Adrenal gland (tissue), 12 donors: ENCODE data around the gene TMEM130. TPM values are rescaled to one million over a fixed set of nuclear protein-coding genes. Genes with fewer than 3 reads are reported as not detected.

Experiments used
- DNase-seq, 7 donors: peaks; one replicate each; pipeline ENCODE4 v3.0.0-alpha.2; 2019 to 2020
- H3K27ac ChIP-seq, 5 donors: fragments of 200-600 bp; sonication (generic) in 4 of 5; 1 replicate in 3 of 5; 2 replicates in 2 of 5; pipeline versions ENCODE4 v1.5.1 to v1.8.0; 2016 to 2020; ENCODE audit warnings: mild to moderate bottlenecking in 1 of 5
- H3K27me3 ChIP-seq: fragments of 200-600 bp; 2 replicates; pipeline ENCODE4 v1.8.0; 2021
- H3K36me3 ChIP-seq, 2 donors: fragments of 200-600 bp; replicated peaks in 1 of 2; 1 replicate in 1 of 2; 2 replicates in 1 of 2; pipeline versions ENCODE4 v1.5.1 to v1.8.0; 2018 to 2022
- H3K4me1 ChIP-seq, 2 donors: fragments of 200-600 bp; replicated peaks in 1 of 2; 1 replicate in 1 of 2; 2 replicates in 1 of 2; pipeline versions ENCODE4 v1.5.1 to v1.8.0; 2018 to 2021
- H3K4me3 ChIP-seq, 4 donors: fragments of 200-600 bp; sonication (generic) in 3 of 4; one replicate each; pipeline ENCODE4 v1.5.1; 2016 to 2018
- H3K9me3 ChIP-seq, 3 donors: fragments of 200-600 bp; sonication (generic) in 1 of 3; replicated peaks in 1 of 3; 1 replicate in 2 of 3; 2 replicates in 1 of 3; pipeline versions ENCODE4 v1.5.1 to v1.8.0; 2016 to 2021
- CTCF ChIP-seq, 6 experiments: fragments of 450-650 bp in 4 of 6; fragments of 200-600 bp in 2 of 6; sonication (generic) in 1 of 6; IDR thresholded peaks; 1 replicate in 5 of 6; 2 replicates in 1 of 6; pipeline versions ENCODE4 v1.5.1 to v1.8.0; 2016 to 2021; ENCODE audit warnings: antibody characterized with exemption in 6 of 6, mild to moderate bottlenecking in 2 of 6, moderate library complexity in 1 of 6
- POLR2A ChIP-seq, 2 donors: fragments of 450-650 bp; IDR thresholded peaks; one replicate each; pipeline ENCODE4 v1.6.1; 2017; ENCODE audit warnings: antibody characterized with exemption in 2 of 2, mild to moderate bottlenecking in 2 of 2, moderate library complexity in 1 of 2
- WGBS, 4 donors: extraction: QIAGEN DNeasy Blood & Tissue Kit in 2 of 4; methylation state at CpG; one replicate each; pipeline versions ENCODE4 v1.1.5 to v1.1.7; 2013 to 2017; 5-methylcytosine and 5-hydroxymethylcytosine counted together
- intact Hi-C, 2 donors: fragments of 100-400 bp; cut with DNase I; formaldehyde crosslinking; loops; one replicate each; pipeline versions ENCODE4 v1.14.1 to v1.15.0; 2022 to 2023
- polyA plus RNA-seq, 3 donors: library from polyadenylated mRNA; stranded (reverse); fragments of 200-250 nt in 2 of 3; fragments of 350-450 nt in 1 of 3; fragmentation: Illumina TruSeq in 1 of 3; extraction: RNeasy Lipid Tissue Mini Kit (QIAGEN cat#74804) in 1 of 3; gene quantifications; one replicate each; pipeline ENCODE4 v1.2.3, GENCODE V29; 2013 to 2014
- total RNA-seq, 9 donors: library from RNA; depleted of rRNA in 4 of 9; stranded (reverse); fragments of >200 nt in 4 of 9; fragments of 120-200 nt in 1 of 9; fragmentation: NEBNext Ultra II Directional in 1 of 9; extraction: Animal tissue kit (Norgen Biotek cat#: 25700) in 1 of 9; gene quantifications; one replicate each; pipeline versions ENCODE4 v1.1.0 to v1.2.4, GENCODE V29; 2013 to 2023
- donor health status: healthy with polysubstance abuse.
- donor health status: Bipolar disorder and iron deficiency.
- donor health status: DM: yes; HTN: yes; CAD: no.
- donor health status: DM: no; HTN: no; CAD: no.
- donor health status: DM: no; HTN: no; CAD: no.
- donor health status: DM: yes; HTN: yes; CAD: no.

Gene TMEM130
- total and polyA plus RNA-seq, 12 donors, result 0.65 to 38.5 (median 12.2) TPM; not detected in 2

GRCh38 chr7:98811299-98811698 lies 58.5 kb downstream of the TMEM130 start:
- H3K27me3 ChIP-seq, result no peaks in the 10 kb centered on the region
- DNase-seq, result no peak
- no peaks in the 10 kb centered on the region for H3K9me3 ChIP-seq
- TF ChIP-seq POLR2A (IDR thresholded peaks at IDR 0.05) (no peak), CTCF (IDR thresholded peaks at IDR 0.05) (no peak)
- 75 to 100% (median 92%) methylated on average over 1 of the region's 1 CpG for whole genome bisulfite sequencing, 4 donors
- H3K4me1 ChIP-seq, result no peaks in the 10 kb centered on the region
- no peak overlapping the region for H3K4me3 ChIP-seq
- intact Hi-C loops, result no loop called here
- H3K27ac ChIP-seq, result no peak overlapping the region
- no peaks in the 10 kb centered on the region for H3K36me3 ChIP-seq

GRCh38 chr7:98810153-98810802 lies 59.5 kb downstream of the TMEM130 start:
- Histone ChIP-seq H3K4me3 (no peak overlapping the region), H3K27ac (no peak overlapping the region), H3K9me3 (no peaks in the 10 kb centered on the region), H3K4me1 (no peaks in the 10 kb centered on the region), H3K27me3 (no peaks in the 10 kb centered on the region), H3K36me3 (no peaks in the 10 kb centered on the region)
- TF ChIP-seq CTCF (IDR thresholded peaks at IDR 0.05) (no peak), POLR2A (IDR thresholded peaks at IDR 0.05) (no peak)
- DNase-seq, result peak in 1 of 7 donors; percentile 18
- intact Hi-C loops, result no loop called here
- WGBS, 4 donors, result 68 to 73% (median 71%) methylated on average over 4 to 9 of the region's 9 CpGs

GRCh38 chr7:98808751-98809460 lies 60.9 kb downstream of the TMEM130 start:
- Histone ChIP-seq H3K27me3 (no peaks in the 10 kb centered on the region), H3K36me3 (no peaks in the 10 kb centered on the region), H3K4me3 (no peak overlapping the region), H3K9me3 (no peaks in the 10 kb centered on the region), H3K4me1 (no peaks in the 10 kb centered on the region), H3K27ac (no peak overlapping the region)
- intact Hi-C loops, result no loop called here
- no peak for DNase-seq
- TF ChIP-seq CTCF (IDR thresholded peaks at IDR 0.05), result no peak
- 61 to 86% (median 82%) methylated on average over 6 to 7 of the region's 7 CpGs for WGBS, 4 donors

- DNase-seq, result no peak
- H3K4me3 ChIP-seq, result no peak overlapping the region
- H3K36me3 ChIP-seq, result no peaks in the 10 kb centered on the region
- no peaks in the 10 kb centered on the region for H3K27me3 ChIP-seq
- intact Hi-C loops, result no loop called here
- H3K9me3 ChIP-seq, result no peaks in the 10 kb centered on the region
- no peak overlapping the region for H3K27ac ChIP-seq
- TF ChIP-seq POLR2A (IDR thresholded peaks at IDR 0.05) (no peak), CTCF (IDR thresholded peaks at IDR 0.05) (no peak)
- H3K4me1 ChIP-seq, result no peaks in the 10 kb centered on the region
- 68 to 72% (median 70%) methylated on average over 10 to 11 of the region's 11 CpGs for WGBS, 4 donors
Observed at GRCh38 chr7:98807068-98808048, 62.5 kb downstream of the TMEM130 start.
